ENCODE data around the gene CLIC5. TPM values are rescaled to one million over a fixed set of nuclear protein-coding genes. Genes with fewer than 3 reads are reported as not detected.
A peak's percentile ranks its signal among the peaks of the same experiment; 100 is the strongest.
"Not testable (repeated sequence)": the region's sequence is repeated elsewhere in the genome, so short reads cannot be mapped to it uniquely, and the experiment has no call there.

The CLIC5 gene
- total RNA-seq, 2 experiments from 2014 or later: 6.0 to 6.4 TPM

DNA sequence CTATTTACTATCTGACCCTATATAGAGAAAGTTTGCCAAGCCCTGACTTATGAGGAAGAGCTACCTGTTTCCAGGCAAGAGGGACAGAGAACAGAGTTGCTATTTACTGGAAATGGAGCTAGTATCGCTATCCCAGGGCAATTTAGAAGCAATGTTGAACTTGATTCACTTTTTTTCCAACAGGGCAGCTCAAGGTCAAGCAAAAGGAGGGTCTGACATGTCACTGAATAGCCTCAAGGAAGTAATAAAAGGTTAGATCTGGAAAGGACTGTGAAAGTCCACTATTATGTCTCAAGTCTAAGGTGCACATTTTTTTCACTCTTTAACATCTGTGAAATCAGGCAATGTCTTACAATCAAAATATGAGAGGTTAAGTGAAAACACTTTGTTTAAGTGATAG lies 84.4 kb downstream of the CLIC5 start:
- DNase-seq (no peak), ATAC-seq (ENCODE audit: low read depth) (no peak)
- Mint-ChIP-seq H3K27me3 (peaks cover 2% of the 10 kb centered on the region), H3K27ac (no peak overlapping the region), H3K36me3 (no peaks in the 10 kb centered on the region), H3K4me3 (no peak overlapping the region), H3K4me1 (peaks cover 8% of the 10 kb centered on the region), H3K9me3 (no peaks in the 10 kb centered on the region)
- POLR2A ChIA-PET: no interaction called here

DNA sequence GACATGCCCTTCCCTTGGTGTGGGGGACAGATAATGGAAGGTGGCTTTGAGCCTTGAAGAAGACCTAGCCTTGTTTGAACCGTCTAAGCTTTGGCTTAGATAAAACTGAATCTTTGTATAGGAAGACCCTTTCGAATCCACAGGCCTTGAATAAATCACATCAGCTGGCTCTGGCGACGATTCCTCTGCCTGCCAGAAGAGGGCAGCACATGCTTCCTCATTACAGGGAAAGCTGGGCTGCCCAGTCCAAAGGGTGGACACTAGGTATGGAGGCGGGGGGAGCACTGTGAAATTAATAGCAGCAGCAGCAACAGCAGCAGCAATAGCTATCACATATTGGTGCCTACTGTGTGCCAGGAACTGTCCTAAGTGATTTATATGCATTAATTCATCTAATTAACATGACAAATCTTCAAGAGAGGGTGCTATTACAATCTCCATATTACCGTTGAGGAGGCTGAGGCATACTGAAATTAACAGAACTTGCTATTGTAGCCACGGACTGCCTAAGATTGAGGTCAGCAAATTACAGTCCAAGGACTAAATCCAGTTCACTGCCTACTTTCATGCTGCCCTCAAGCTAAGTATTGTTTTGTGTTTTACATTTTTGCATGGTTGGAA lies 85.1 kb downstream of the CLIC5 start:
- Mint-ChIP-seq H3K27me3 (peaks cover 2% of the 10 kb centered on the region), H3K9me3 (no peaks in the 10 kb centered on the region), H3K4me3 (no peak overlapping the region), H3K27ac (no peak overlapping the region), H3K4me1 (peaks cover 8% of the 10 kb centered on the region), H3K36me3 (no peaks in the 10 kb centered on the region)
- DNase-seq (peak; percentile 54), ATAC-seq (ENCODE audit: low read depth) (peak; percentile 45)
- POLR2A ChIA-PET: no interaction called here

DNA sequence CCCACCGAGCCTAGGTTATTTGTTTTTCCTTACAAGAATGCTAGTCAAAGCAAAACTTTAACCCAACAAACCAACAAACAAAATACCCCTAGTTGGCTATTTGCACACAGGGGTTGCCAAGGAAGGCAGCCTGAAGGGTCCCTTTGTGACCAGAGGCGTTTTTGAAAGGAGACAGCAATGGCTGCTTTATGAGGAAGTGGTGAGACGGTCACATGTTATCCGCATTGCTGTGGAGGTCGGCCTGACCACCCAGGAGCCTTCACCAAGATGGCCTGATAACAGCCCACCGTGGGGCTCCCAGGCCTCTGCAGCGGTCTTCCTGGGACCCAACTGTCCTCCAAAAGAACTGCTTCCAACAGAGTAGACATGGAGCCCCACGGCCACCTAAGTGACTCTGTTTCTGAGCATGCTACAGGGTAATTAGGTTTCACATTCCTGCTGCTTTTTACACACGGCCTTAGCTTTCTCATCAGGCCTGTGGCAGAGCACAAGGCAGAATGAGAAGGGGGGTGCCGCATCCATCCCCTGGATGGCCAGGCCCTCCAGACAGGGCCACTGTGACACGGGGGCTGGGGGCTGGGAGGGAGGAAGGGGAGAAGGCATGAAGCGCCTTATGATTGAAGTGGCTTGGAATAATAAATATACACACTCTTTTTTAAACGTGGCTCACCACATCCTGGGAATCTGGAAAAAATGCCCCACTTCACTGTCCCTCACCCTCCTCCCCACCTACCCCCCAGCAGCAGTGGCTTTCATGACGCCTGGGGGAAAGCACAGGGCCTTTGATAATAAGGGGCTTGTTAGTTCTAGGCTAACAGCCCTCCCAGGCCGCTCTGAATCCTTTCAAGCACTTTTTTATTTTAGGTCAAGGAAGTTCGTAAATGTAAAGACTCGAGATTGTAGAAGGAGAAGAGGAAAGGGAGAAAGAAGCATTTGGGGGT lies 86.0 kb downstream of the CLIC5 start:
- Mint-ChIP-seq H3K9me3 (no peaks in the 10 kb centered on the region), H3K4me1 (peaks cover 8% of the 10 kb centered on the region), H3K36me3 (no peaks in the 10 kb centered on the region), H3K27ac (no peak overlapping the region), H3K4me3 (no peak overlapping the region), H3K27me3 (peaks cover 2% of the 10 kb centered on the region)
- DNase-seq: no peak
- ATAC-seq (ENCODE audit: low read depth): no peak
- POLR2A ChIA-PET: no interaction called here

DNA sequence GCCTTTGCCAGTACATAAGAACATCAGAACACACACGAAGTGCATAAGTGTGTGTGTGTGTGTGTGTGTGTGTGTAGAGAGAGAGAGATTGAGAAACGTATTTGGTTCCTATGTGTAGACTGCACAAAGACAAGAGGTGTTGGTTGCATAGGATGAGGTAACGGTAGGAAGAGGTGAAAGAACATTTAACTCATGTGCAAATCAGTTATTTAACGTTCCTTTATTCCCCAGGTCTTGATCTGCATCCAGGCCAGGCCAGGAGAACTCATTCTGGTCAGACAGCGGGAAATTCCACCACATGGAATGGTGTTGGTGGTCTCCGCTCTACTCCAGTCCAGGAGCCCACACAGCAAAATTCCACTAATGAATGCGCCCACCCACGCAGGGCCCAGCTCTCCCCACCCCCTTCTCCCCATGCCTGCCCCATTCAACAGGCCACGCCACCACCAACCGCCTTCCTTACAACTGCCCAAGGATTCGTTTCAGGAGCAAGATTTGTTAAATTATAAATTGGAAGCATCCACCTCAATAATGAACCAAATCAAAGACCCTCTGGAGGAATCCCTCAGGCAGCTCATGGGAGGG lies 86.8 kb downstream of the CLIC5 start:
- ATAC-seq (ENCODE audit: low read depth) (no peak), DNase-seq (no peak)
- no peak overlapping the region for H3K4me3 Mint-ChIP-seq
- POLR2A ChIA-PET: no interaction called here
- H3K9me3 Mint-ChIP-seq: no peaks in the 10 kb centered on the region
- peaks cover 2% of the 10 kb centered on the region for H3K27me3 Mint-ChIP-seq
- H3K27ac Mint-ChIP-seq: no peak overlapping the region
- no peaks in the 10 kb centered on the region for H3K36me3 Mint-ChIP-seq
- peaks cover 8% of the 10 kb centered on the region for H3K4me1 Mint-ChIP-seq

DNA sequence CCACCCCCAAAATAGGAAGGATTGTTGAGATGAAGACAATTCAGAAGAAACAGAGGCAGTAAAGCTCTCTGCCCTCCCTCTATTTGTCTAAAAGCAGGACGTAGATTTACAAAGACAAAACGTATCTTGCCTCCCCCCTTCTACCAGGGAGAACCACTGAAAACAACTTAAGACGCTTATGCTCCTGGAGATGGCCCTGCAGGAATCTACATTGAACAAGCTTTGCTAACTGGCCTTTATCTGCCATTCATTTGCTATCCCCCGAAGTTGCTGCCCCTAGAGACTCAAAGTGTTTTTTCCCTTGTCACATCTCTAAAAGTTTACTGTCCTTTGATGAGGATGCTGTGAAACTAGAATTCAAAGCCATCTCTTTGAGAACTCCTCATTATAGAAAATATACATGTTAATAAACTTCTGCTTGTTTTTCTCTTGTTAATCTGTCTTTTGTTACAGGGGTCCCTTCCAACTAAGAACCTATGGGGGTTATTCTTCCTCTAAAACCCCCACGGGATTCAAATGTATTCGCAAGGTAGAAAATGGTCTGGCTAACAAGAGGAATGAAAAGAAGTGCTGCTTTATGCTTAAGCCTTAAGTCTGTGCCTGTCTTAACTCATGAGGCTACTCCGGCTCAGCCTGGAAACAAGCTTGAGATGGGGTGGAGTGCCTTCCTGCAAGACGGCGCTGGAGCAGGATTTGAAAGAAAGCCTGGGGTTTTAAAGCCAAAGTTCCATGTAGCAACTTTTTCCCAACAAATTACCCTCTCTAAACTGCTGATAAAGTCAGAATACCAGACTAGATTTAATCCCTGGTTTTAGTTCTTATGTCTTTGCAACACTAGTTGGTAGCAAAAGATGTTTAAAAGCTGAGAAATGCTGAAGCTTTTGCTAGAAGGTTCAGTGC lies 88.0 kb downstream of the CLIC5 start:
- Mint-ChIP-seq H3K4me3 (no peak overlapping the region), H3K27ac (no peak overlapping the region), H3K36me3 (no peaks in the 10 kb centered on the region), H3K27me3 (peaks cover 2% of the 10 kb centered on the region), H3K9me3 (no peaks in the 10 kb centered on the region), H3K4me1 (peaks cover 10% of the 10 kb centered on the region)
- POLR2A ChIA-PET: no interaction called here
- no peak for DNase-seq
- no peak for ATAC-seq (ENCODE audit: low read depth)

DNA sequence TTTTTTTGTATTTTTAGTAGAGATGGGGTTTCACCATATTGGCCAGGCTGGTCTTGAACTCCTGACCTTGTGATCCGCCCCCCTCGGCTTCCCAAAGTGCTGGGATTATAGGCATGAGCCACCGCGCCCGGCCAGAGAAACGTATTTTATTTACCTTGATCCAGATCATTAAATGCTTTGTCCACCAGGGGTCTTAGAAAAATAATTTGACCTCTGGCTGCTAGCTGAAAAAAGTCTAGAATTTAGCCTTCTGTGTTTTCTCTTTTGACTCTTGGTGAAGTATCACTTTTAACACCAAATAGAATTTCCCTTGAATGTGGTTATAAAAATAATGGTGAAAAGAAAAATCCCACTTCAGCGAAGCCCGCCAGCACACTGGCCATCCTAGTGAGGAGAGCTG lies 89.2 kb downstream of the CLIC5 start:
- H3K36me3 Mint-ChIP-seq; ATAC-seq (ENCODE audit: low read depth); H3K27me3 Mint-ChIP-seq; H3K4me3 Mint-ChIP-seq; DNase-seq; POLR2A ChIA-PET; H3K9me3 Mint-ChIP-seq; H3K27ac Mint-ChIP-seq: not testable (repeated sequence)
- H3K4me1 Mint-ChIP-seq: peaks cover 11% of the 10 kb centered on the region

DNA sequence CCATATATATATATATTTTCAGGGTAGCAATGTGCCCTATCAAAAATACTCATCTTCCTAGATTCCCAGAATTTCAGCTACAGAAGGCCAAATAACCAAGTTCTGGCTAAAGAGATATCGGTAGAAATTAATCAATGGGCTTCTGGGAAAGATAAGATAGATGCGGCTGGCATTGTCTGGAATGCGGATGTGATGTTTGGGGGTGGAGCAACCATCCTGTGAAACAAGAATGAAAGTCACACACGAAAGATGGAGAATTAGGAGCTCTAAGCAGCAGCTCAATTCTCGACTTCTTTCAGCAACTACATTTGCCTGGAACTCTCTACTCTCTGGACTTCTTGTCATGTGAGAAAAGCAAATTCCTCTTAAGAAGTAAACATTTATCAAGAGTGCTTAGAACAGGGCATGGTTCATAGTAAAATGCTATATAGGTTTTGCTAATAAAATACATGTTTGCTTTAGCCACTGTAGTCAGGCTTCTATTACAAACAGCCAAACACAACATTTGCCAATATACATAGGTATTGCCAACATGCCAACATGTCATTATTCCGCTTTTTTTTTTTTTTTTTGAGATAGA lies 90.8 kb downstream of the CLIC5 start:
- Mint-ChIP-seq H3K4me3 (no peak overlapping the region), H3K36me3 (no peaks in the 10 kb centered on the region), H3K4me1 (peaks cover 10% of the 10 kb centered on the region), H3K9me3 (no peaks in the 10 kb centered on the region), H3K27me3 (peaks cover 2% of the 10 kb centered on the region), H3K27ac (no peak overlapping the region)
- ATAC-seq (ENCODE audit: low read depth): no peak
- DNase-seq: no peak
- POLR2A ChIA-PET: no interaction called here

DNA sequence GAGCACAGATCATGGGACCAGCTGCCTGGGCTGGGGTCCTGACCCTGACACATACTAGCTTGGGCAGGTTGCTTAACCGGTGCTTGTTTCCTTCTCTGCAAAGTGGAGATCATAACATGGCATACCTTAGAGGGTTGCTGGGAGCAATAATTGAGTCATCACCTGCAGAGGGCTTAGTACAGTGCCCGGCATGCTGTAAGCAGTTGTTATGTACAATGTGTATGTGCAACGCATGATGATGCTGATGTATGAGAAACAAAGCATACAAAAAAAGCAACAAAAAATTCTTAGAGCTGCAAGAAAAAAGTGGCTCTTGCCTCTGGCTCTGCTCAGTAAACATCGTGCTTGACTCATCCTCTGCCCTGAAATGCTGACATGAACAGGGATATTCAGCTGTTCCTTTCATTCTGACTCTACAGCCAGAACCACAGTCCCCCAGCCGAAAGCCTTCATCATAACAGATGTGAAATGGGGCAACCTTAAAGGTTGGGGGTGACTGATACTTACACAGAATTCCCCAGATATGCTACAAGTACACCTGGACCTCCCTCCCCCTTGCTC lies 91.7 kb downstream of the CLIC5 start:
- H3K36me3 Mint-ChIP-seq: no peaks in the 10 kb centered on the region
- POLR2A ChIA-PET: no interaction called here
- no peak overlapping the region for H3K4me3 Mint-ChIP-seq
- peaks cover 10% of the 10 kb centered on the region for H3K4me1 Mint-ChIP-seq
- no peak for DNase-seq
- no peak for ATAC-seq (ENCODE audit: low read depth)
- peaks cover 2% of the 10 kb centered on the region for H3K27me3 Mint-ChIP-seq
- no peak overlapping the region for H3K27ac Mint-ChIP-seq
- H3K9me3 Mint-ChIP-seq: no peaks in the 10 kb centered on the region

DNA sequence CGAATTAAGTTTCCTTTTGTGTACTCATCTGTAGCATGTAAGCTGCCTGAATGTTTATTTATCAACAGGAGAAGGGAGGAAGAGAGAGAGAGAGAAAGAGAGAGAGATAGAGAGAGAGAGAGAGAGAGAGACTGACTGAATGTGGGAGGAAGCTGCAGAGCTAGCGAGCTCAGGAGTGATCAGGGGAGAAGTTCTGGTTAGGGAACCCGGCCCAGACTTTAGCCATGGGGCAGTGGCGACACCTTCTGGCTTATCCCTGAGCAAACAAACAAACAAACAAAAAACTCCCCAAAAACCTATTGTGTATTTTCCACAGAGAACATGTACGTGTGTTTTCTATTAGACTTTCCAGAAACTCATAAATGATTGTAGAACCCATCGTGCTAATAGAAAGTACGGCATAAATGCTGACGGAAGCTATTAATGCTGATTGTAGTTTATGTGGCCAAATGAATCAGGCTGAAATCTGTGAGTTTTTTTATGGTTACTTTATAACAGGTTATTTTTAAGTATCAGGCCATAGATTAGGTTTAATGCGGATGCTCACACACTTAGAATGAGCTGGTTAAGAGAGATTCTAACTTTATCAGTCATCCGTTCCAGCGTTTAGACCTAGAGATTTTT lies 92.8 kb downstream of the CLIC5 start:
- POLR2A ChIA-PET: interaction anchor here (1.2 kb wide), 1 partner anchor 1292 kb away, joined by 3 read pairs; no protein-coding TSS in a partner anchor
- H3K27ac Mint-ChIP-seq: no peak overlapping the region
- DNase-seq: peak; percentile 53
- ATAC-seq (ENCODE audit: low read depth): peak; percentile 58
- H3K27me3 Mint-ChIP-seq: peaks cover 2% of the 10 kb centered on the region
- no peaks in the 10 kb centered on the region for H3K9me3 Mint-ChIP-seq
- H3K36me3 Mint-ChIP-seq: no peaks in the 10 kb centered on the region
- peaks cover 8% of the 10 kb centered on the region for H3K4me1 Mint-ChIP-seq
- H3K4me3 Mint-ChIP-seq: no peak overlapping the region

DNA sequence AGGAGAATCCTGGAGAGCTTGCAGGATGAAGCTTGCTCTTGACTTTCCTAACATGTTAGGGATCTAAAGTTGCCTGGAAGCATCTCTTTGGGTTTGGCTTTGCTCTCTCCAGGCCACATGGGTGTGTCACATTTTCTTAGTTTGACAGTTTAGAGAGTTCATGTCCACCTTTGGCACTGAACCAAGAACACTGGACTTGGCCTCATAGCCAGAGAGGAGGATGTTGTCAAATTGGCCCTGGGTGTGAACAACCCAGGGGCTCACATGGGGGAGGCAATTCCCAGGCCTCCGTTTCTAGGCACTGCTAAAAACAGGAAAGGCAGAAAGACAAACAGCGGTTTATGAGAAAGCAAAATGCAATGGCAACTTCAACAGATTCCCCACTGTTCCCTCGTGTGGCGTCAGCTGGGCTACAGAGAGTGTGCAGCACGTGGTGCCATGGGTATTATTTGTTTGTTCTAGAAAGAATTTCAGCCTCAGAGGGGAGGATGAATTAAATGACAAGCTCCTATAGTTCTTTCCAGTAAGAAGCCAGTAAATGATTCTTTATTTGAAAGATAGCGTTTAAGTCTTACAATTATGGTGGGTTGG lies 93.9 kb downstream of the CLIC5 start:
- Mint-ChIP-seq H3K4me1 (peaks cover 7% of the 10 kb centered on the region), H3K9me3 (no peaks in the 10 kb centered on the region), H3K27me3 (peaks cover 1% of the 10 kb centered on the region), H3K4me3 (no peak overlapping the region), H3K36me3 (no peaks in the 10 kb centered on the region), H3K27ac (no peak overlapping the region)
- no peak for DNase-seq
- POLR2A ChIA-PET: interaction anchor here (1.2 kb wide), 1 partner anchor 1291 kb away, joined by 3 read pairs; no protein-coding TSS in a partner anchor
- no peak for ATAC-seq (ENCODE audit: low read depth)

DNA sequence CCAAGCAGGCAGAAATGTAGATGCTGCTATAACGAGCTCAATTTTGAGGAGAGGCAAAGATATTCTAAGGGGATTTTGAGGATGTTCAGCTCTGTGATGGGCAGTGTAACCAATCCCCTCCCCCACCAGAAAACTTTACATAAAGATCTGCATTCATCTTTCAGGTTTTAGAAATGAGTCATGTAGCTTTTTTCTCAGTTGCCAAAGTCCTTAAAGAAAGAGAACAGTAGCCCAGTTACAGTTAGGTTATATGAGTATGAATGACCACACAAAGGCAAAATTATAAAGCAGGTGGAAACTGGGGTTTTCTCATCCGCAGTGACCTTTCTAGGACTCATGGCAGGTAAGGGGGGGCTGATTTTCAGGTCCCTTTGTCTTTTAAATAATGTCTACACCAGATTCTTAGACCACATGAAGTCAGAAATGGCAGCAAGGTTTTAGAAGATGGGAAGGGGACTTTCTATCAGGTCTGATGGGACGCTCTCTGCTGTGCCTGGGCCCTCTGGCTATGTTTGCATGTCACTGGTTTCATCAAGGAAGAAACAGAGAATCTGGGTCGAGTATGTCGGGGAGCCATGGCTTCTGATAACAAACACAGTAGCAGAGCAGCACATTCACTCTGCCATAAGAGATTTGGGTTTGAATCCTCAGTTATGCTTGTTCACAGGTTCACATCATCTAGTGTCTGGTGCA lies 94.7 kb downstream of the CLIC5 start:
- DNase-seq: no peak
- peaks cover 4% of the 10 kb centered on the region for H3K4me1 Mint-ChIP-seq
- no peaks in the 10 kb centered on the region for H3K9me3 Mint-ChIP-seq
- ATAC-seq (ENCODE audit: low read depth): no peak
- H3K27me3 Mint-ChIP-seq: no peaks in the 10 kb centered on the region
- H3K36me3 Mint-ChIP-seq: no peaks in the 10 kb centered on the region
- H3K4me3 Mint-ChIP-seq: no peak overlapping the region
- POLR2A ChIA-PET: no interaction called here
- no peak overlapping the region for H3K27ac Mint-ChIP-seq

Measured in activated naive CD8-positive, alpha-beta T cell treated with anti-CD3 and anti-CD28 coated beads, Interleukin-2, amount 10 ng/mL, durations not matched to agents 7 days and 5 days (primary cell).